Brain pericyte (primary cell): Measurements from ENCODE around the gene TAF4.

ENCODE experiments used
- DNase-seq: peaks from one replicate; pipeline ENCODE4 v3.0.0-alpha.2; 2012; ENCODE audit warnings: low read depth, low spot score

The TAF4 gene

GRCh38 chr20:61932711-61933480 lies 132.8 kb downstream of the TAF4 start:
- DNase-seq = no peak

- DNase-seq = no peak
Measured at GRCh38 chr20:61932199-61932592, 133.5 kb downstream of the TAF4 start.

- no peak for DNase-seq
Measured at GRCh38 chr20:61931476-61932198, 134.0 kb downstream of the TAF4 start.

- DNase-seq = no peak
Measured at GRCh38 chr20:61930776-61931475, 134.8 kb downstream of the TAF4 start.

GRCh38 chr20:61929971-61930666 lies 135.6 kb downstream of the TAF4 start:
- no peak for DNase-seq

GRCh38 chr20:61929561-61929960 lies 136.1 kb downstream of the TAF4 start:
- no peak for DNase-seq

GRCh38 chr20:61927826-61928541 lies 137.7 kb downstream of the TAF4 start:
- DNase-seq = no peak

GRCh38 chr20:61927193-61927825 lies 138.4 kb downstream of the TAF4 start:
- DNase-seq = no peak

GRCh38 chr20:61926796-61927192 lies 138.9 kb downstream of the TAF4 start:
- no peak for DNase-seq

- no peak for DNase-seq
Measured at GRCh38 chr20:61926253-61926613, 139.4 kb downstream of the TAF4 start.

- peak; percentile 13 for DNase-seq
Measured at GRCh38 chr20:61925555-61926252, 140.0 kb downstream of the TAF4 start.

GRCh38 chr20:61924858-61925554 lies 140.7 kb downstream of the TAF4 start:
- no peak for DNase-seq
